Body of pancreas (tissue), 4 donors: Measurements from ENCODE around the gene LGR4.

Experiments
- POLR2A ChIP-seq, 3 donors: fragments of 450-650 bp; IDR thresholded peaks; one replicate each; pipeline ENCODE4 v1.6.1; 2016; ENCODE audit warnings: antibody characterized with exemption in 3 of 3, mild to moderate bottlenecking in 2 of 3
- TF ChIP-seq, protein P1 (sequence below), 7 experiments: fragments of 450-650 bp in 4 of 7; fragments of 200-600 bp in 3 of 7; sonication (generic) in 3 of 7; IDR thresholded peaks; one replicate each; pipeline ENCODE4 v1.5.1; 2016 to 2019; ENCODE audit warnings: antibody characterized with exemption in 7 of 7

GRCh38 chr11:27357250-27357649 lies 115.3 kb downstream of the LGR4 start:
- TF ChIP-seq, protein P1, sequence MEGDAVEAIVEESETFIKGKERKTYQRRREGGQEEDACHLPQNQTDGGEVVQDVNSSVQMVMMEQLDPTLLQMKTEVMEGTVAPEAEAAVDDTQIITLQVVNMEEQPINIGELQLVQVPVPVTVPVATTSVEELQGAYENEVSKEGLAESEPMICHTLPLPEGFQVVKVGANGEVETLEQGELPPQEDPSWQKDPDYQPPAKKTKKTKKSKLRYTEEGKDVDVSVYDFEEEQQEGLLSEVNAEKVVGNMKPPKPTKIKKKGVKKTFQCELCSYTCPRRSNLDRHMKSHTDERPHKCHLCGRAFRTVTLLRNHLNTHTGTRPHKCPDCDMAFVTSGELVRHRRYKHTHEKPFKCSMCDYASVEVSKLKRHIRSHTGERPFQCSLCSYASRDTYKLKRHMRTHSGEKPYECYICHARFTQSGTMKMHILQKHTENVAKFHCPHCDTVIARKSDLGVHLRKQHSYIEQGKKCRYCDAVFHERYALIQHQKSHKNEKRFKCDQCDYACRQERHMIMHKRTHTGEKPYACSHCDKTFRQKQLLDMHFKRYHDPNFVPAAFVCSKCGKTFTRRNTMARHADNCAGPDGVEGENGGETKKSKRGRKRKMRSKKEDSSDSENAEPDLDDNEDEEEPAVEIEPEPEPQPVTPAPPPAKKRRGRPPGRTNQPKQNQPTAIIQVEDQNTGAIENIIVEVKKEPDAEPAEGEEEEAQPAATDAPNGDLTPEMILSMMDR (IDR thresholded peaks at IDR 0.05): no peak
- no peak for TF ChIP-seq POLR2A (IDR thresholded peaks at IDR 0.05)
